HG02884 (cell line): ENCODE measurements around the gene GPRIN1.

Experiments used
- ATAC-seq: cut with Tn5 transposase; IDR thresholded peaks from one replicate; pipeline ENCODE4 v1.9.1; 2021; ENCODE audit warnings: mild to moderate bottlenecking, moderate library complexity; ENCODE audit not compliant: unreplicated experiment

Gene GPRIN1

GRCh38 chr5:176643491-176644219 is 33.7 kb upstream of the GPRIN1 start:
- no peak for ATAC-seq

DNA sequence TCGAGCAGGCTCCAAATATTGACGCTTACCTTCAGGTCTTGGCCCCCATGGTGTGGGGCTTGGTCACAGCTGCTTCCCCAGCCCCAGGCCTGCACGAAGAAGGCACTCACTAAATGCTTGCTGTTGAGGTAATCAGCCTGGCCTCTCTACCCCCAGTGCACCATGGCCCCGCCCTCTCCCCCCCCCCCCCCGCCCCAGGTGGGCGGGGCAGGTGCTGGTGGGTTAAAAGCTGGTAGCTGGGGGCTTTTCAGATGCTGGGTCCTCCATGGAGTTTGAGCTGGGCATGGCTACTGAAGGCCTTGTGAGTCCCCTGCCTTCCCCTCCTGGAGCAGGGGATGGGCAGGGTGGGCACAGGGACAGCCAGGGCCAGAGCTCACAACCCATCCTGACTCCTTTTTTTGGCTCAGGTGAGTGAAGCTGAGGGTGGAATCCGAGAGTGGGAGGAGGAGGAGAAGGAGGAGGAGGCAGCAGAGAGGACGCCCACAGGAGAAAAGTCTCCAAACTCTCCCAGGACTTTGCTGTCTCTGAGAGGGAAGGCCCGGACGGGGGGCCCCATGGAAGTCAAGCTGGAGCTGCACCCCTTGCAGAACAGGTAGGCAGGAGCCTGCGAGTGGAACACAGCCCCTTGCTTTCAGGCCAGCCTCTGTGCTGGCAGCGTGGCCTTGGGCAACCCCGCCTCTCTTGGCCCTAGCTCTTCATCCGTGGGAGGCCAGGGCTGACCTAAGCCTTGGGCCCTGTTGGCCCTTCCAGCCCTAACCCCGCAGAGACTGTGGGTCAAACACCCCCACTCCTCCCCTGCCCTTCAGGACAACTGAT is 32.9 kb upstream of the GPRIN1 start:
- no peak for ATAC-seq

GRCh38 chr5:176640616-176641015 is 30.7 kb upstream of the GPRIN1 start:
- no peak for ATAC-seq

DNA sequence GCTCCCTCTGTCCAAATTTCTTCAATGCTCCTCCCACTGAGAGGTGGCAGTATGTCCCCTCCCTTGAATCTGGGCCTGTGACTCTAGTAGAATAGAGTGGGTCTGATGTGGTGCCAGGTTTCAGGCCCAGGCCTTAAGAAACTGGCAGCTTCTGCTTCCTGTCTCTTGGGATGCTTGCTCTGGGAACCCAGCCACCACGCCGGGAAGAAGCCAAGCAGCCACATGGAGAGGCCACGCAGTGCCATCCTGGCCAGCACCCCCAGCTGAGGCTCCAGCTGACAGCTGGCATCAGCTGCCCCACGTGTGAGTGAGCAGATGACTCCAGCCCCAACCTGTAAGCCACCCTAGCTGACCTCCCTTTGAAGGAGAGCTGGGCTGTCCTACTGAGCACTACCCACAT is 30.0 kb upstream of the GPRIN1 start:
- no peak for ATAC-seq

- ATAC-seq, result no peak
Observed at GRCh38 chr5:176639208-176639607, 29.3 kb upstream of the GPRIN1 start.

GRCh38 chr5:176638437-176638836 is 28.5 kb upstream of the GPRIN1 start:
- ATAC-seq, result no peak

DNA sequence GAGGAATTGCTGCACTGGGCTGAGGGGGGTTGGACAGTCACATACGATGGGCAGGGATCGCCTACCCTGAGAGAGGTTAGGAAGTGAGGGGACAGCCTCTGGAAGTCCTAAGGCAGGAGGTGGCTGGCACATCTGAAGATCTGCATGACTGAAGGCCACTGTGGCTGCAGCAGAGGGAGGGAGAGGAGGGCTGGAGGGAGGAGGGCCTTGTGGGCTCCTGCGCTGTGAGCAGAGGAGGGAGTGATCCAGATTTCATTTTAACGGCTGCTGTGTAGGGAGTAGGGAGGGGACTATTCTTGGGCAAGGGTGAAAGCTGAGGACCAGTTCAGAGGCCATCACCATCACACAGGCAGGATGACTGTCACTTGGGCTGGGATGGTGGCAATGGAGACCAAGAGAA is 27.6 kb upstream of the GPRIN1 start:
- no peak for ATAC-seq

DNA sequence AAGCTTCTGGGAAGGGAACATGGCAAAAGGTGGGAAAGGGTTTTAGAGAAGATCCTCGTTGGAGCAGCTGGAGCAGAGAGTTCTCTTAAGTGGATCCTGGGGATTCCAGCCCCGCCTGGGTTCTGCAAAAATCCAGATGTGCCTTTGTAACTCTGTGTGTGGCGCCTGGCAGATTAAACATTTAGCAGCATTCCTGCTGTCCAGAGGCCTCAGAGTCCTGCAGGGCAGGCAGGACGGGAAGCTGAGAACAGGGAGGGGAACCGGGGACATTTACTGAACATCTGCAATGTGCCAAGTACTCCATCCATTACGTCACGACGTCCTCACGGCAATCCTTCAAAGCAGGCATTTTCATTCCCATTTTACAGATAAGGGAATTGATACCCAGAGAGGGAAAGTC is 26.5 kb upstream of the GPRIN1 start:
- no peak for ATAC-seq

DNA sequence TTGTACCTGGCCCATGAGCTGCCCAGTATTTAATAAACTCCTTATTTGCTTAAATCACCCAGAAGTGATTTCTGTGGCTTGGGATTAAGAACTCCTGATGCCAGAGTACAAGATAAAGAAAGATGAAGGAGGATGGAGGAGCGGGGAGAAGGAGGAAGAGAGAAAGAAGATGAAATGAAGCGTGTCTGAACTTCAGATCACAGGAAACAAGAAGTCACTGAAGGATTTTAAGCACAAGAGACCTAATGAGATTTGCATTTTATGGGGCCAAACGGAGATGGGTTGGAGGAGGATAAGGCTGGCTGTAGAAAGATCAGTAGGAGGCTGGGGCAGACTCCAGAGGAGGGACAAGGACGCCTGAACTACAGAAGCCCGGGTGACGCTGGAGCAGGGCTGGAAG is 23.6 kb upstream of the GPRIN1 start:
- ATAC-seq, result no peak

DNA sequence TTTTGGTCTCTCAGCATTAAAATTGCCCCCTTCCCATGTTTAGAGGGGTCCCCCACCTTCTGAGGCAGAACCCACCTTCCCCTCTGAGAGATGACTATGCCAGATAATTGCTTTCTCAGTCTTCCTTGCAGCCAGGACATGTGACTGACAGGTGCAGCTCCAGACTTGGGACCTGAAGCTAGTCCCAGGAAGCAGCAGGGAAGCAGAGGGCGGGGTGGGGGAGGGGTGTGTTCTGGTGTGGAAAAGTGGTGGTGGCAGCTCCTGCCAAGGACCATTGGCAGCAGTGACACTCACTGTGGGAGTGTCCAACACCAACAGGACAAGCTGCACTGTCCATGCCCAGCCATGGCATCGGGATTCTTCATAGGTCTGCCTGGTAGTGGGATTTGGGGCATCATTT is 22.8 kb upstream of the GPRIN1 start:
- no peak for ATAC-seq

DNA sequence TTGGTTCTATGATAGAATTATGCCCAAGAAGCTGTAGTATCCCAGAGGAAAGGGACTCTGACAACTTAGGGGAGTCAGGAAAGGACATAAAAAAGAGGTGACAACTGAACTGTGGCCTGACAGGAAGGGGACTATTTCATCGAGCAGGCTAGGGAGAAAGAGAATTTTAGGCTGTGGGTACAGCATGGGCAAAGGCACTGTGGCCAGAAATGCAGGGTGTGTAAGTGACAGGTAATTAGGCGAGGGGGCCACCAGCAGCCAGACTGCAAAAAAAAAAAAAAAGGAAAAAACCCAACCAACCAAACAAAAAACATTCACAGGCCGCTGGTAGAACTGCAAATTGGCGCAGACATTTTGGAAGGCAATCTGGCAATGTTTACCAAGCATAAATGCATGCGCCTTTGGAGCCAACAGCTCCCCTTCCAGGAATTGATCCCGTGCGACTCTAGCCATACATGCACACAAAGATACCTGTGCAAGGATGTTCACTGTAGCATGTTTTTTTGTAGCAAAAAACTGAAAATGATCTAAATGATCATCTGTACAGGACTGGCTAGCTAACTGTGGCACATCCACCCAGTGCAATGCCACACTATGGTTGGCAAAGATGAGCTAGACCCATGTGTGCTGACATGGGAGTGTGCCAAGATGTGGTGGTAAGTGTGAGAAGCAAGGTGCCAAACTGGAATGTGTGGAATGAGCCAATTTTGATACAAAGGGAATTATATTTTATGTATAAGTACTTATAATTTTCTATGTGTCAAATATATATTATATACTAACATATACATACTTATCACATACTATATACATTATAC is 21.6 kb upstream of the GPRIN1 start:
- ATAC-seq, result no peak

GRCh38 chr5:176630681-176631222 is 20.8 kb upstream of the GPRIN1 start:
- no peak for ATAC-seq

- peak; percentile 69 for ATAC-seq
Observed at GRCh38 chr5:176629853-176630680, 20.1 kb upstream of the GPRIN1 start, which contains the start of the genes EIF4E1B and SNCB. TSS of gene EIF4E1B (plus strand) at chr5:176630675. CDS start at chr5:176642788, 12,113 bp downstream. TSS of gene SNCB (minus strand) at chr5:176630534. CDS start at chr5:176629654, 880 bp downstream.

DNA sequence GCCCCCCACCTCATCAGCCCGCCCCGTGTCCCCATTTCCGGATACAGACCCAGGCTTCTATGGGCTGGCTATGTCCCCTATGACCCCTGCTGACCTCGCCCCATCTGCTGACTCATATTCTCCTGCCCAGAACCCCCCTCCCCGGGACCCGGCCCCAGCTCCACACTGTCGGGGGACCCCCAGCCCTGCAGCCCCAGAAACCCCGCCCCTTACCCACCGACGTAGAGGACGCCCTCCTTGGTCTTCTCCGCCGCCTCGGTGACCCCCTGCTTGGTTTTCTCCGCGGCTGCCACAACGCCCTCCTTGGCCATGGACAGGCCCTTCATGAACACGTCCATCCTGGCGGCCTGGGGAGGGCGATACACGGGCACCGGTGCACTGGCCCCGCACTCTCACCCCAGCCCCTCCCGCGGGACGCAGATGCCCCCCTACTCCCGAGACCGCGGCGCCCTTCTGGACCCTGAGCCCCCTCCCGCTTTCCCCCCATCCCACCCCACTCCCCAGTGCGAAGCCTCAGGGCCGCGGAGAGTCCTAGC is 19.4 kb upstream of the GPRIN1 start:
- ATAC-seq, result no peak

GRCh38 chr5:176628406-176629228 is 18.7 kb upstream of the GPRIN1 start:
- ATAC-seq, result no peak

DNA sequence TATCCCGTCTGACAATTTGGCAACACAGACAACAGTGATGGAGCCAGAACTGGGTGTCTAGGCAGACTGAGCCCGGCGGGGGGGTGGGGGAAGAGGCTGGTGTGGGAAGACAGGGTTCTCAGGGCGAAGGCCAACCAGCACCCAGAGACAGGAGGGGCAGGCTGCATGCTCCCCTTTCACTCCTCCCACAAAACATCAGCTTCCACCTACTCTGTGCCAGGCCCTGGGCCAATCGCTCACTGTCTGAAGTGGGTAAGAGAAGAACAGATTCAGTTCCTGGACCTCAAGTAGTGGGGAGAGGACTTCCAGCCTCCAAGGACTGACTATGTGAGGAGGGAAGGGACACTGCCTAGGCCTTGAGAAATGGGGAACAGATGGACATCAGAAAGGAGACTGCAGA is 17.6 kb upstream of the GPRIN1 start:
- ATAC-seq, result no peak

- ATAC-seq, result no peak
Observed at GRCh38 chr5:176626876-176627236, 16.9 kb upstream of the GPRIN1 start.

GRCh38 chr5:176625966-176626875 is 16.3 kb upstream of the GPRIN1 start:
- ATAC-seq, result no peak
